Left renal pelvis (tissue), 4 donors: ENCODE data around the gene RNF222. TPM values are rescaled to one million over a fixed set of nuclear protein-coding genes. Genes with fewer than 3 reads are reported as not detected.
A peak's percentile ranks its signal among the peaks of the same experiment; 100 is the strongest.

Experiments
- DNase-seq, 4 donors: peaks; one replicate each; pipeline ENCODE4 v3.0.0-alpha.2; 2013; ENCODE audit warnings: low read depth in 4 of 4, low spot score in 3 of 4
- polyA plus RNA-seq, 4 donors: library from polyadenylated mRNA; unstranded; fragments of 120-200 nt; gene quantifications; one replicate each; pipeline ENCODE4 v1.2.1, GENCODE V29; 2013; ENCODE audit not compliant: insufficient read length in 4 of 4

RNF222 gene, protein sequence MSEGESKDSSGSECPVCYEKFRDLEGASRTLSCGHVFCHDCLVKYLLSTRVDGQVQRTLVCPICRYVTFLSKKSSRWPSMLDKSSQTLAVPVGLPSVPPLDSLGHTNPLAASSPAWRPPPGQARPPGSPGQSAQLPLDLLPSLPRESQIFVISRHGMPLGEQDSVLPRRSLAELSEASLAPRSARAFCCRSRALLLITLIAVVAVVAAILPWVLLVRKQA
- under 1 TPM in 2 of 4 donors, not detected in 2; 0.07 to 0.12 TPM for polyA plus RNA-seq

DNA sequence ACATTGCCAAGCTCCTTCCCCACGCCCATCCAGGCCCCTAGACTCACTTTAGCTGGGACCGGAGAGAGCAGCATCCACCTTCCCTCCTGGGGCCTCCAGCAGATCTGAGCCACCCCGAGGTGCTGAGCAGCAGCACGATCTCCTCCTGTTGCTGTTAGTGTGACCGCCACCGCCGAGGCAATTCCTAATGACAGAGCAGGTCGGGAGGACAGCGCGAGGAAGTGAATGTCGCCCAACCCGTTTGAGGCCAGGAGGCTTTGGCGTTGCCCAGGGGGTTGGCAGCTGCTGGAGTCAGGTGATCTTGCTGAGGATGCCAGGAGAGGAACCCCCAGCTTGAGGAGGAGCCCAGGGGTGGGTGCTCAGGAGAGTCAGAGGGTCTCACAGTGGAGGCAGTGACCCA lies at the start of gene RNF222:
RNF222 (minus strand) TSS at position 192 of the 400 bp plus-strand sequence. CDS start 4,366 bp downstream, outside the sequence.
- no peak for DNase-seq

DNA sequence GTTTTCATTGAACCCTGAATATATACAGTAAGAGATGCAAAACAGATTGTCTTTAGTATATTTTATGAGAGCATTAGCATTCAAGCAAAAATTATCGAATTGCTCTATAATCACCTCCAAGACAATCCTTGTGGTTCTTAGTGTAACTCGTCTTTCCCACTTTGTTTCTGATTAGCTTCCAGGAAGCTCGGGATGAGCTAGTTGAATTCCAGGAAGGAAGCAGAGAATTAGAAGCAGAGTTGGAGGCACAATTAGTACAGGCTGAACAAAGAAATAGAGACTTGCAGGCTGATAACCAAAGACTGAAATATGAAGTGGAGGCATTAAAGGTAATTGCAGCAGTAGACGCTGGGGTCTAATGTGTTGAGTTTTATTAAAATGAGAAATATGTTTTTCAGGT lies 47.9 kb upstream of the RNF222 start:
- no peak for DNase-seq

DNA sequence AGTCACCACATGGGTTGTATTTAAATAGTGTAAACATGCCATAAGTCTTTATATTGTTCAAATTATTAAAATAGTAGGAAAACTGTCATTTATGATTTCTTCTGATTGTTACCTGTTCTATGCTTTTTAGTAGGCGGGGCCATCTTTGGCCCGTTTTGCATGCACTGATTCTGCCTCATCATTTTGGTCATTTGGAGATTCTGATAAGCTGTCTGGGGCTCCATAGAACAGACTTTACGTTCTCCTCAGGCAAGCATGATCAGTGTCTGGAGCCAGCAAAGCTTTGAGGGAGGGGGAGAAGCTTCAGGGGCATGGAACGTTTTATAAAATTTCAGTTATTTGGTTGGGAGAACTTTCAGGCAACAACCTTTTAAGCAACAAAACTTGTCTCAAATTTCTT lies 46.9 kb upstream of the RNF222 start:
- DNase-seq, result no peak

DNA sequence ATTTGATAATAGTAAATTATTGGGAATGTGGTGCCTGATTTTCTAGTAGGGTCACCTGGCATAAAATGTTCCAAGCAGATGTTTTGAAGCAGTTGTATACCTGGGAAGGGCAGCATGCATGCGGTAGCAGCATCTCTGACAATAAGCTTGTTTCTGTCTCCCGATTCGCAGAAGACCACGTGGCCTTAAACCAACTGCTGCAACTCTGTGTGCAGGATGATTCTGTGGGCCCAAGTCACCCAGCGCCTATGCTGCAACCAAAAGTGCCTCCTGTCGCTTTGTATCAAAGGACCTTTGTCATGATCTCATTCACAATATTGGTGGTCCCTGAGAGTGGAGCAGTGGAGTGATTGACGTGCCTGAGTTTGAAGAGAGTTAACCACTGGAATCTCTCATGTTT lies 46.1 kb upstream of the RNF222 start:
- no peak for DNase-seq

DNA sequence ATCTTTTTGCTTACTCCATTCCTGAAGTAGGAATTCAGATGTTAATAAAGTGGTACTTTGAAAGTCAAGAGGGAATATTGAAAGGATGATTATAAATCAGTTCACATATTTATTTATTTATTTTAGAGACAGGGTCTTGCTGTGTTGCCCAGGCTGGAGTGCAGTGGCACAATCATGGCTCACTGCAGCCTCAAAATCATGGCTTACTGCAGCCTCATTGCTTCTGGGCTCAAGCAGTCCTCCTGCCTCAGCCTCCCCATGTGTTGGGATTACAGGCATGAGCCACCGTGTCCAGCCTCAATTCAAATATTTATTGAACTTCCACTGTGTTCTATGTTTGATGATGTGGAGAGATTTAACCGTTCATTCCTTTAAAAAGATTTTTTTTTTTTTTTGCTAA lies 44.7 kb upstream of the RNF222 start:
- no peak for DNase-seq

DNA sequence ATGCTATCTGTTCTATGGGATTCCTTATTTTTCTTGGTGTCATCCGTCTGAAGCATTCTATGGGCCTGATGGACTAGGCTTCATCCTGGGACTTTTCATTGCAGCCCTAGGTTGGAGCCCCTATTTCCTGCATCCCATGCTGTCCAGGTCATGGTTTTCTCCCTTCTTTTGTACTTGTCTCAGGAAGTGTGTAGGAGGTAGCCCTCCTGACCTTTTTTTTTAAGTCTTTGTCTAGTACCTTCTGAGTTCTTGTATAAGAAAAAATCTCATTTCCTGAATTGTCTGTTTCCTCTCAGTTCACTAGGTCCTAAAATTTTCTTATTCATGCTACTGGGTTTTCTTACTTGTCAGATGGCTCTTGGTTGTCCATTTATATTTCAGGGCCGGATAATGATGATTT lies 44.1 kb upstream of the RNF222 start:
- DNase-seq, result no peak

DNA sequence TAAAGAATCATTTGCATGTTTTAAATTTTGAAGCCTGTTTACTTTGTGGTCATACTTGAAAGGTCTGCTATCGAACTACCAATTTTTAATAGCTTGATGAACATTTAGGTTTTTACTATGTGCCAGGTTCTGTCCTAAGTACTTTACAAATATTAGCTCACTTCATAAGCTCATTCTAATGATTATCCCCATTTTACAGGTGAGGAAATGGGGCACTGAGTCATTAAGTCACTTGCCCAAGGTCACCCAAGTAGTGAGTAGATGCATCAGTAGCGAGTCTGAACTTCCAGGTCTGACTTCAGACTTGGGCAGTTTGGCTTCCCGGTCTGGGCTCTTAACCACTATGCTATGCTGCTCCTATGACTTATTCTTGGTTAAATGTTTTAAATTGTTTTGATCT lies 42.1 kb upstream of the RNF222 start:
- no peak for DNase-seq

DNA sequence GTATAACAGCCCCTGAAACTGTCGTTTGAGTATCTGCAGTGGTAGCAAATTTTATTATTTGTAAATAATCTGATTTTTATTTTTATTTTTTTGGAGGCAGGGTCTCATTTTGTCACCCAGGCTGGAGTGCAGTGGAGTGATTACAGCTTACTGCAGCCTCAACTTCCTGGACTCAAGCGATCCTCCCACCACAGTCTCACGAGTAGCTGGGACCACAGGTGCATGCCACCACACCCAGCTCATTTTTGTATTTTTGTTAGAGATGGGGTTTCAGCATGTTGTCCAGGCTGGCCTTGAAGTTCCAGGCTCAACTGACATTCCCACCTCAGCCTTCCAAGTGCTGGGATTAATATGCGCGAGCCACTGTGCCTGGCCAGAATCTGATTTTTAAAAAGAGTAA lies 40.8 kb upstream of the RNF222 start:
- no peak for DNase-seq

DNA sequence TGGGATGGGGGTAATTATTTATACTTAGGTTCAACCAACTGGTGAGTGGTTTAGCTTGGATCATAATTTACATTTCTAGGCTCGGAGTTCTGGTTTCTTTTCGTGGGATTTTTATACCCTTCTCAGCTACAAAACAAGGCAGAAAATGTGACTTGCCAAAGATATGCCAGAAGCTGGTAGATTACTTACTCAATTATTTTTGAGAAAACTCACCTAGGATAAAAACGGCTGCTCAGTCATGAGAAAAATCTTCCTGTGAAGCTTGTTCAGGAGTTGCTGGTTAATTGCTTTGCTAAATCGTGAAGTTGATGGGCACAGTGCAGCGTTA lies 39.2 kb upstream of the RNF222 start:
- no peak for DNase-seq

DNA sequence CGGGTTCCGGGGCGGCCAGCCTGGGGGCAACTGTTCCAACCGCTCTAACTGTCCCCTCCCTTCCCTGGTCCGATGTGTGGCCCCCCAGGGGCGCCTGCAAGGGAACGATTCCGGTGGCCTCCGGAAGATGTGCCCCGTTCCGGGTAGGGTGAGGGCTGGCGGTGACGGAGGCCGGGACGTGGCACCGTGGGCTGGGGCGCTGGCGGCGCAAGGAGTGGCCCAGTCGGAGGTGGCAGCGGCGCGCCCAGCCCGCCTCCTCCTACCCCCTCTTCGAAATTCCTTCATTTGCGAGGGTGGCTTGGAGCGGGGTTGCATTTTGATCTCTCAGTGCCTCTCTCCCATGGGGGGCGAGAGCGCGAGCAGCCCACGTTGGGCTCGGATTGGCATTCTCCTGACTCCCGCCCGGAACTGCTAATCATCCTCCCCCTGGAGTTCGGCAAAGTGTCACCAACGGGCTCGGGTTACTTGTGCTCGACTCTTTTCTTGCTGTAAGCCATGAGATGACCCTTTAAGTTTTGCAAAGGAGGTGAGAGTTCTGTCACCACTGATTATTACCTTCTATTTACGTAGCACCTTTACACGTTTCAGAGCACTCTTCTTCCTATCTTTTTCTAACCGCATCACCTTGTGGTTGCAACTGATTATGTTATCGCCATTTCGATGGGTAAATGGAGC lies 38.7 kb upstream of the RNF222 start:
- peak in 3 of 4 donors; percentile 33 to 52 (median 47) for DNase-seq

DNA sequence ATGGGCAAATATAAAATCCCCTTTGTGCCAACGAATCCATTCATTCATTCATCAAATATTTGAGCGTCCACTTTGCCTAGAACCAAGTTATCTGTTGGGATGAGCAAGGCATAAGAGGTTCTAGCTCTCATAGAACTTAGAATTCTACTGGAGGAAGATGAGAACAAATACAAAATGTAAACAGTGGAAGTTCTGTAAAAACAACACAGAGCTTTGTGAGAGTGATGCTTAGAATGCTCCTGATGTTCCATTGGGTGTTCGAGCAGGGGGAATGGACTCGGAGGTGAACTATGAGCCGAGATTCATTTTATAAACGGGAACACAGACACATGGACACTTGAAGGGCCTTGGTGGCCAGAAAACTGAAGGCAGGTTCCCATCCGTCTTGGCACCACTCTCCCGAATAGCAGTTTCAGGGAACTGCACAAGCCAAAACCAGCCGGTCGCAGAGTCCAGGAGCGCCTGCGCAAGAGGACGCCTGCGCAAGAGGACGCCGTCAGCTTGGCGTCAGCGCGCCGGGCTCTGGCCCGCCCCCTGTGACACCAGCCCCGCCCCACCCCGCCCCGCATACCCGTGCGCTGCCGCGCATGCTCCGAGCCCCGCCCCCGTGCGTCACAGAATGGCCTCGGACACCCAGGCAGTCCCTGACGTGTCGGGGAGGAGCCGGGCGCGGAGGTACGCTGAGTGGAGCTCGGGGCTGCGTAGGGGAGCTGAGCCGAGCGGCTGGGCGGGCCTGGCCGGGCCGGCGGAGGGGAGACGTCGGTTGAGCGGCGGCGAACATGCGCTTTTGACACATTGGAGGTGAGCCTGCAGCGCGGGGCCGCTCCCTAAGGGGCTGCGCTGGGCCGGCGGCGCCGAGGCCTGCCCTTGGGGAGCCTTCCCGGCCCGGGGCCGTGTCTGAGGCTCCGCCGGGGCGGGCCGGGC lies 37.9 kb upstream of the RNF222 start, which contains the start of gene NDEL1:
NDEL1 (plus strand) TSS at position 640 of the 924 bp plus-strand sequence. CDS start 8,388 bp downstream, outside the sequence.
- DNase-seq, result peak; percentile 92 to 97 (median 94)

DNA sequence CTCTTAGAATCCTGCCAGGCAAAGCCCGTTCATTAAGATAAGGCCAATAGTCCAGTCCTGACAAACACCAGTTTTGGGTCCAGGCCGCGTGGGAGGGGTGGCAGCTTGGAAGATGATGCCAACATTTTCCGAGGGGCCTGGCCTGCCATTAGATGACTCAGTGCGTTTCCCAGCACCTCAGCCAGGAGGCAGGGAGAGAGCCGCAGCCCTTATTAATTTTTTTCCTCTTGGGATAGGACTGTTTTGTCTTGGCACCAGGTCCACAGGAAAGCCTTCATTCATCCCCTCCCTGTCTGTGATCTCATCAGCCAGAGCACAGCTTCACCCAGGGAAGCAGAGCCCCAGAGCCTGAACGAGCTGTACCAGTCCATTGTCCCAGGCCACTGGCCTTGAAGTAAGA lies 33.3 kb upstream of the RNF222 start:
- DNase-seq, result no peak

DNA sequence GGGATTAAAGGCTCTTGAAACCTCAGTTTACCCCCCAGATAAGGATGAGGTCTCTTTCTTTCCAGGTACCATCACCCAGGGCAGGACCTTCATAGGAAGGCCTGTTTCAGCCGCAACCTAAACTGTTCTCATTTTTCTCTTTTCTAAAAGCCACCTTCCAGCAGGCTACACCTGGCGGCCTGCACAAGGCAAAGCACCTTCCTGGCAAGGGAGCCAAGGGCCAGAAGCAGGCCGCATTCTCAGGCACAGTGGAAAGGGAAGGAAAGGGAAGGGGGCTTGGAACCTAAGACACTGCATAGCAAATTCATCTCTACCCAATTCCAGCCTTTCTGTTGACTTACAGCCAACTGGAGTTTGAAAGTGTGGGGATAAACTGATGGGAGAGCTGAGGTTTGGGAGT lies 29.2 kb upstream of the RNF222 start:
- no peak for DNase-seq

DNA sequence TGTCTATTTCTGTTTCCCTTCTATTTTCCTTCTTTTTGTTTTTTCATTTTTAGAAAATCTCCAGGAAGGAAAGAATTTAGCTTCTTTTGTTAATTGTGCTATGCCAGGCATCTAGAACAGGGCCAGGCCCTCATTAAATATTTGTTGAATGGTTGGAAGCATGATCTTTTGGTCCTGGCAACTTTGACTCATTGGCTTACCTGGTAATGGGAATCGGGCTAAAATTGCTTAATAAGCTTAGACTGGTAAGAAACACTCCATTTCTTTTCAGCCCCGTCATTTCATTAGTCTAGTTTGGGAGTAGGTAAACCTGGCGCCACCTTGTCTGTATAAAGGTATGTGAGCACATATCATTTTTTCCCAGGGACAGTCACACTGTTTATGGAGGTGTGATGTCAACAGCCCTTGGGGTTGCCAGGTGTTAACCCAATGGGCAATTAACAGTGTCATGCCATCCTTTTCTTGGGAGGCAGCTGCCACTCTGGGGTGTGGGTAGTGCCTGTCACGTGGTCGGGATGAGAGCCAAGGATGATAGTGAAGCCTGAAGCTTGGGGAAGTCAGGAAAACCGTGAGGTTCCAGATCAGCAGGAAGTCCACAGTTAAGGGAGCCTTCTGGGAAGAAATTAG lies 28.6 kb upstream of the RNF222 start:
- DNase-seq, result no peak

DNA sequence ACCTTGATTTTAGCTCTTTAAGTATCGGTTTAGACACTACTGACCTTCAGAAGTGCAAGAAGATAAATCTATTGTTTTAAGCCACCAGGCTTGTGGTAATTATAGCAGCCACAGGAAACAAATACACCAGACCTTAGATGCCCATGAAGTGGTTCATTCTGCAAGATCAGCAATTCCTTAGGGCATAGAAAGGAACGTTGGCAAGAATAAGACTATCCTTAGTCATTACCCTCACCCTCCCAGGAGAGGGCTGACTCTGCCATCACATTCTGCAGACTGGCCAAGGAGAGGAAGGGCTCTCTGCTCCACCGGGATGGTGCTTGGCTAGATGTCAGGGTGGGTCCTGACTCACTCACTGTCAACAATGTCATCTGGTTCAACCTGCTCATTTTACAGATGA lies 23.9 kb upstream of the RNF222 start:
- no peak for DNase-seq

DNA sequence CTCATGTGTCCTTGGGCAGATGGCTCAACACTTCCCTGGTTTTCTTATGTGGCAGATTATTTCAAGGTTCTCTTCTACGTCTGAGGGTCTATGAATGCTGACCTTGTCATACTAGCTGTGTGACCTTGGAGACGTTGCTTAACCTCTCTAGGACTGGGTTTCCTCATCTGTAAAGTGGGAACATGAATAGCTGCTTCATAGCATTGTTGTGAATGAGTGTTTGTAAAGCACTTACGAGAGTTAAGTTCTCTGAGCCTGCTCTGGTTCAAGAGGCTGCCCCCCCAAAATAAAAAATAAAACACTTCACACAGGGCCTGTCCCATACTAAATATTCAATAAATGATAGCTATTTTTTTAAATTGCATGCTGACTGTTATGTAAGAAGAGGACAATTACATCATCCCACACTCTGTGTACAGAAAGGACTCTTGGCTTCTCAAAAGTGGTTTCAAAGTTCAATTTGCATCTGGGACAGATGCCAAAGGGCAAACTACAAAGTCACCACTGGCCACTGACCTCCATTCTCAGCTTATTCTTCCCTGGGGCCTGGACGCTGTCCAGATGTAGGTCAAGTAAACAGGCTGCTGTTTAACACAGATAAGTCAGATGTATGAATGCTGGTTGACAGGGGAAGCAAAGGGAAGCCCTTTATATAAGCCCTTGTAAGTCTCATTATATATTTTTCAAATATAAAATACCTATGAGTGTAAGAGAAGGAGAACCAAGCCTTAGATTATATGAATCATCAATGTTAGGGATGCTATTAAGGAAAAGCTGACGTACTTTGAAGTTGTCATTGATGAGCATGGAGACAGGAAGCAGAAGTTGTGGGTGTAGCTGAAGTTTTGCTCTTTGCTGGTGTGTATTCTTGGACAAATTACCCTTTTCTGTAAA lies 22.7 kb upstream of the RNF222 start:
- peak in 2 of 4 donors; percentile 41 to 51 for DNase-seq

DNA sequence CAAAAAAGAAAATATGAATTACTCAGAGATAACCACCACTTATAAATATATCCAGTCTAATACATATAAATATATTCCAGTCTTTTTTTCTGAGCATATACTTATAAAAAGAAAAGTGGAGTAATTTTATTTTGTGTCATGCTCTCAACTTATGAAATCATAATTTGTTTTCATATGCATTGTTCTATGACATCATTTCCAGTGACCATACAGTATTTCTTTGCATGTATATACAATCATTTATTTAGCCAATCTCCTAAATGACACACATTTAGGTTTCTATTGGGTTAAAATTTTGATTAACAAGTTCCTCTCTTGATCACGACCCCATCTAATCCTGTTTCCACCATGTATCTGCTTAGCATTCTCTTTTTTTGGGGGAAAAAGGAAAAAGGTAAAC lies 21.7 kb upstream of the RNF222 start:
- no peak for DNase-seq

DNA sequence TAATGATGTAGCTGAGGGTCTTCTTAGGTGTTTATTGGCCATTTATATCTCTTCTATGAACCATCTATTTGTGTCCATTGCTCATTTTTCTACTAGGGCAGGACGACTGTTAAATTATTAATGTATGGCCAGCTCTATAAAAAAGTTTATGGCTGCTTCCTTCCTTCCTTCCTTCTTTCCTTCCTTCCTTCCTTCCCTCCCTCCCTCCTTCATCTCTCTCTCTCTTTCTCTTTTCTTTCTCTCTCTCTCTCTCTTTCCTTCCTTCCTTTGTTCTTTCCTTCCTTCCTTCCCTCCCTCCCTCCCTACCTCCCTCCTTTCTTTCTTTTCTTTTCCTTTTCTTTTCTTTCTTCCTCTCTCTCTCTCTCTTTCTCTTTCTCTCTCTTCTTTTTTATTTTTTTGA lies 20.8 kb upstream of the RNF222 start:
- no peak for DNase-seq

DNA sequence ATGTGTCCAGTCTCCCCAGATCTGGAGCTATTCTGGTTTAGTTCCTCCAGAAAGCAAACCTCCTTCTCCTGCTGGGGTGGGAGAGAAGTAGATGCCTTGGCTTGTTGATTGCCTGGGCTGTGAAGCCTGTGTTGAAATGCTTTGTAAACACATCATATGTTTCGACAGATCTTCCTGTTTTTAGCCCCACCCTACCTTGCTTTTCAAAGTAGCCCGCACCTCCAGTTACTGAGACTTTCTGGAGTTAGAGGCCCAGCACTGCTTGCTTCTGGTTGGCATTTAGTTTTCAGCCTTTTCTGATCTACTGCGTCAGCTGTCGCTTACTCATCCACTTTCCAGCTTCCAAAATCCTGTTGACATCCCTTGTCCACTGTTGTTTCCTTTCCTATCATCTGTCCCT lies 20.2 kb upstream of the RNF222 start:
- DNase-seq, result no peak

DNA sequence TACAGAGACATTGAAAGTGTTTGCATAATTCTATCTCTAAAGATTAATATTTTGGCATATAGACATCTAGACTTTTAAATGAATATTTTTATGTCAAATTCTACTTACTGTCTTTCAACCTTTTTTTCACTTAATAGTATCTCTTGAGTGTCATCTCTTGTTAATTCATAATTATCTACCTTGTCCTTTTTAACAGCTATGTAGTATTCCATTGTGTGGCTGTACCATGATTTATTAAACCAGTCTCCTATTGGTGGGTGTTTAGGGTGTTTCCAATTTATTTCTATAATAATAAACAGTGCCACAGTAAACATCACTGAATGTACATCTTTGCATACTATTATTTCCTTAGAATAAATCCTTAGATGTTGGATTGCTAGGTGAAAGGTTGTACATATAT lies 16.3 kb upstream of the RNF222 start:
- no peak for DNase-seq
